GM12878 (cell line): Measurements from ENCODE around the gene TEX2.

ENCODE experiments used
- BCL11A ChIP-seq: IDR thresholded peaks from 2 replicates; pipeline ENCODE4 v1.6.1; 2011; ENCODE audit warnings: low read depth, low read length
- CHD1 ChIP-seq: IDR thresholded peaks from 2 replicates; pipeline ENCODE4 v1.6.1; 2012; ENCODE audit warnings: low read depth, low read length, improper control_type of control experiment
- CHD2 ChIP-seq: IDR thresholded peaks from 2 replicates; pipeline ENCODE4 v1.6.1; 2011; ENCODE audit warnings: low read depth, low read length, improper control_type of control experiment, borderline replicate concordance
- CHD4 ChIP-seq: fragments of 200-600 bp; sonication (generic); IDR thresholded peaks from 2 replicates; pipeline ENCODE4 v1.6.1; 2016; ENCODE audit warnings: mild to moderate bottlenecking
- CTCF ChIP-seq, 3 experiments: IDR thresholded peaks in 2 of 3; conservative IDR thresholded peaks in 1 of 3; 2 replicates each; pipeline ENCODE4 v1.5.1; 2011; ENCODE audit warnings: low read depth in 3 of 3, low read length in 3 of 3, mild to moderate bottlenecking in 3 of 3, control low read depth in 2 of 3, moderate library complexity in 2 of 3, inconsistent platforms in 1 of 3, mixed read lengths in 1 of 3; ENCODE audit not compliant: control insufficient read depth in 2 of 3, insufficient read depth in 1 of 3; ENCODE audit errors: extremely low read depth in 1 of 3
- EED ChIP-seq: sonication (generic); IDR thresholded peaks from 2 replicates; pipeline ENCODE4 v1.6.1; 2016; ENCODE audit warnings: antibody characterized with exemption, low read depth
- EZH2 ChIP-seq: IDR thresholded peaks from 2 replicates; pipeline ENCODE4 v1.6.1; 2012; ENCODE audit warnings: low read depth, mild to moderate bottlenecking, control low read depth, inconsistent platforms, low read length, borderline replicate concordance; ENCODE audit not compliant: control insufficient read depth
- POLR2A ChIP-seq: IDR thresholded peaks from 2 replicates; pipeline ENCODE4 v1.6.1; 2011; ENCODE audit warnings: low read depth, mild to moderate bottlenecking, low read length
- RAD51 ChIP-seq: fragments of 450-650 bp; IDR thresholded peaks from 2 replicates; pipeline ENCODE4 v1.6.1; 2016; ENCODE audit warnings: moderate library complexity, mild to moderate bottlenecking, inconsistent platforms
- RFX5 ChIP-seq: IDR thresholded peaks from 2 replicates; pipeline ENCODE4 v1.6.1; 2011; ENCODE audit warnings: low read depth, low read length, improper control_type of control experiment
- SP1 ChIP-seq: IDR thresholded peaks from one replicate; pipeline ENCODE4 v1.6.1; 2011; ENCODE audit warnings: low read depth, low read length
- TF ChIP-seq, protein P1 (sequence below): fragments of 450-650 bp; formaldehyde crosslinking; IDR thresholded peaks from 2 replicates; pipeline ENCODE4 v1.5.0; 2022; ENCODE audit warnings: mild to moderate bottlenecking, missing genetic modification characterization

GRCh38 chr17:64135000-64135399, 128.1 kb downstream of the TEX2 start:
- no peak for TF ChIP-seq BCL11A
- TF ChIP-seq RAD51: no peak
- no peak for TF ChIP-seq CHD4
- TF ChIP-seq RFX5: no peak
- no peak for TF ChIP-seq CTCF (IDR thresholded peaks at IDR 0.05 in 2 of 3, conservative IDR thresholded peaks at IDR 0.05 in 1 of 3; ENCODE audit: control insufficient read depth in 2 of 3, extremely low read depth in 1 of 3, insufficient read depth in 1 of 3, low read depth in 3 of 3, low read length in 3 of 3)
- no peak for TF ChIP-seq EZH2
- TF ChIP-seq CHD1: no peak
- no peak for TF ChIP-seq CHD2
- TF ChIP-seq POLR2A: no peak
- TF ChIP-seq, protein P1, sequence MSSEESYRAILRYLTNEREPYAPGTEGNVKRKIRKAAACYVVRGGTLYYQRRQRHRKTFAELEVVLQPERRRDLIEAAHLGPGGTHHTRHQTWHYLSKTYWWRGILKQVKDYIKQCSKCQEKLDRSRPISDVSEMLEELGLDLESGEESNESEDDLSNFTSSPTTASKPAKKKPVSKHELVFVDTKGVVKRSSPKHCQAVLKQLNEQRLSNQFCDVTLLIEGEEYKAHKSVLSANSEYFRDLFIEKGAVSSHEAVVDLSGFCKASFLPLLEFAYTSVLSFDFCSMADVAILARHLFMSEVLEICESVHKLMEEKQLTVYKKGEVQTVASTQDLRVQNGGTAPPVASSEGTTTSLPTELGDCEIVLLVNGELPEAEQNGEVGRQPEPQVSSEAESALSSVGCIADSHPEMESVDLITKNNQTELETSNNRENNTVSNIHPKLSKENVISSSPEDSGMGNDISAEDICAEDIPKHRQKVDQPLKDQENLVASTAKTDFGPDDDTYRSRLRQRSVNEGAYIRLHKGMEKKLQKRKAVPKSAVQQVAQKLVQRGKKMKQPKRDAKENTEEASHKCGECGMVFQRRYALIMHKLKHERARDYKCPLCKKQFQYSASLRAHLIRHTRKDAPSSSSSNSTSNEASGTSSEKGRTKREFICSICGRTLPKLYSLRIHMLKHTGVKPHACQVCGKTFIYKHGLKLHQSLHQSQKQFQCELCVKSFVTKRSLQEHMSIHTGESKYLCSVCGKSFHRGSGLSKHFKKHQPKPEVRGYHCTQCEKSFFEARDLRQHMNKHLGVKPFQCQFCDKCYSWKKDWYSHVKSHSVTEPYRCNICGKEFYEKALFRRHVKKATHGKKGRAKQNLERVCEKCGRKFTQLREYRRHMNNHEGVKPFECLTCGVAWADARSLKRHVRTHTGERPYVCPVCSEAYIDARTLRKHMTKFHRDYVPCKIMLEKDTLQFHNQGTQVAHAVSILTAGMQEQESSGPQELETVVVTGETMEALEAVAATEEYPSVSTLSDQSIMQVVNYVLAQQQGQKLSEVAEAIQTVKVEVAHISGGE: no peak
- TF ChIP-seq SP1: no peak
- no peak for TF ChIP-seq EED
